Measurements from ENCODE around the gene EFCAB6. TPM values are rescaled to one million over a fixed set of nuclear protein-coding genes. Genes with fewer than 3 reads are reported as not detected.

Gene EFCAB6
- total RNA-seq, 1 donor from 2014 or later = 7.0 TPM

- no peak for DNase-seq (ENCODE audit: low spot score, unreplicated experiment)
- H3K36me3 Mint-ChIP-seq (ENCODE audit: insufficient read depth) = no peaks in the 10 kb centered on the region
- no peak overlapping the region for H3K4me3 Mint-ChIP-seq (ENCODE audit: low read depth)
- no peaks in the 10 kb centered on the region for H3K9me3 Mint-ChIP-seq (ENCODE audit: low read depth)
- no peak for TF ChIP-seq CTCF (IDR thresholded peaks at IDR 0.05; ENCODE audit: unreplicated experiment)
- peaks cover 4% of the 10 kb centered on the region for H3K4me1 Mint-ChIP-seq (ENCODE audit: low read depth)
- H3K27ac Mint-ChIP-seq = no peak overlapping the region
- H3K27me3 Mint-ChIP-seq = no peaks in the 10 kb centered on the region
These were observed 31.9 kb upstream of the EFCAB6 start for GRCh38 chr22:43843783-43844530.

- Mint-ChIP-seq H3K4me3 (ENCODE audit: low read depth) (no peak overlapping the region), H3K27ac (no peak overlapping the region), H3K9me3 (ENCODE audit: low read depth) (no peaks in the 10 kb centered on the region), H3K4me1 (ENCODE audit: low read depth) (no peaks in the 10 kb centered on the region), H3K27me3 (no peaks in the 10 kb centered on the region), H3K36me3 (ENCODE audit: insufficient read depth) (no peaks in the 10 kb centered on the region)
- no peak for DNase-seq (ENCODE audit: low spot score, unreplicated experiment)
- TF ChIP-seq CTCF (IDR thresholded peaks at IDR 0.05; ENCODE audit: unreplicated experiment) = no peak
These were observed 29.6 kb upstream of the EFCAB6 start for GRCh38 chr22:43841742-43842141.

GRCh38 chr22:43840851-43841250 lies 28.7 kb upstream of the EFCAB6 start:
- no peak for DNase-seq (ENCODE audit: low spot score, unreplicated experiment)
- no peak for TF ChIP-seq CTCF (IDR thresholded peaks at IDR 0.05; ENCODE audit: unreplicated experiment)
- Mint-ChIP-seq H3K27me3 (no peaks in the 10 kb centered on the region), H3K4me3 (ENCODE audit: low read depth) (no peak overlapping the region), H3K27ac (no peak overlapping the region), H3K9me3 (ENCODE audit: low read depth) (no peaks in the 10 kb centered on the region), H3K4me1 (ENCODE audit: low read depth) (no peaks in the 10 kb centered on the region), H3K36me3 (ENCODE audit: insufficient read depth) (no peaks in the 10 kb centered on the region)

GRCh38 chr22:43840431-43840830 lies 28.3 kb upstream of the EFCAB6 start:
- no peak for TF ChIP-seq CTCF (IDR thresholded peaks at IDR 0.05; ENCODE audit: unreplicated experiment)
- Mint-ChIP-seq H3K27ac (no peak overlapping the region), H3K9me3 (ENCODE audit: low read depth) (no peaks in the 10 kb centered on the region), H3K36me3 (ENCODE audit: insufficient read depth) (peaks cover under 1% of the 10 kb centered on the region), H3K4me1 (ENCODE audit: low read depth) (no peaks in the 10 kb centered on the region), H3K27me3 (no peaks in the 10 kb centered on the region), H3K4me3 (ENCODE audit: low read depth) (no peak overlapping the region)
- no peak for DNase-seq (ENCODE audit: low spot score, unreplicated experiment)

GRCh38 chr22:43839781-43840180 lies 27.7 kb upstream of the EFCAB6 start:
- Mint-ChIP-seq H3K4me3 (ENCODE audit: low read depth) (no peak overlapping the region), H3K27ac (no peak overlapping the region), H3K27me3 (no peaks in the 10 kb centered on the region), H3K4me1 (ENCODE audit: low read depth) (no peaks in the 10 kb centered on the region), H3K36me3 (ENCODE audit: insufficient read depth) (peaks cover 3% of the 10 kb centered on the region), H3K9me3 (ENCODE audit: low read depth) (no peaks in the 10 kb centered on the region)
- no peak for TF ChIP-seq CTCF (IDR thresholded peaks at IDR 0.05; ENCODE audit: unreplicated experiment)
- no peak for DNase-seq (ENCODE audit: low spot score, unreplicated experiment)
